ENCODE data around the gene SAC3D1. TPM values are rescaled to one million over a fixed set of nuclear protein-coding genes. Genes with fewer than 3 reads are reported as not detected.

The SAC3D1 gene
- total RNA-seq, 1 donor from 2014 or later = 11.3 TPM

GRCh38 chr11:65087827-65088226 lies 46.8 kb downstream of the SAC3D1 start:
- no peak for DNase-seq (ENCODE audit: low read depth)

GRCh38 chr11:65089621-65090020 lies 48.6 kb downstream of the SAC3D1 start:
- DNase-seq (ENCODE audit: low read depth) = no peak

- DNase-seq (ENCODE audit: low read depth) = no peak
Measured at GRCh38 chr11:65090628-65091027, 49.6 kb downstream of the SAC3D1 start.

Other genes with a start within 250 kb of the SAC3D1 start
- gene MAP4K2, start 238.0 kb upstream of the SAC3D1 start, total RNA-seq = 13.2 and 16.0 TPM in 2 replicates
- 7.5 and 34.4 TPM in 2 replicates for gene MEN1, start 230.7 kb upstream of the SAC3D1 start, total RNA-seq
- 8.7 and 9.4 TPM in 2 replicates for gene CDC42BPG, start 196.6 kb upstream of the SAC3D1 start, total RNA-seq
- 103 and 181 TPM in 2 replicates for gene EHD1, start 162.6 kb upstream of the SAC3D1 start, total RNA-seq
- gene ATG2A, start 124.0 kb upstream of the SAC3D1 start, total RNA-seq = 16.8 and 28.9 TPM in 2 replicates
- gene PPP2R5B, start 116.5 kb upstream of the SAC3D1 start, total RNA-seq = 21.7 and 22.9 TPM in 2 replicates
- not detected in 2 replicates for gene GPHA2, start 105.3 kb upstream of the SAC3D1 start, total RNA-seq
- gene MAJIN, start 69.1 kb upstream of the SAC3D1 start, total RNA-seq = not detected in 2 replicates
- 1.1 and 1.6 TPM in 2 replicates for gene BATF2, start 44.2 kb upstream of the SAC3D1 start, total RNA-seq
- 87.3 and 107 TPM in 2 replicates for gene ARL2, start 27.1 kb upstream of the SAC3D1 start, total RNA-seq
- gene SNX15, start 13.8 kb upstream of the SAC3D1 start, total RNA-seq = 10.4 and 13.3 TPM in 2 replicates
- gene NAALADL1, start 17.3 kb downstream of the SAC3D1 start, total RNA-seq = 7.8 and 10.9 TPM in 2 replicates
- gene CDCA5, start 42.8 kb downstream of the SAC3D1 start, total RNA-seq = 1.1 and 5.9 TPM in 2 replicates
- gene ZFPL1, start 43.0 kb downstream of the SAC3D1 start, total RNA-seq = 23.1 and 30.2 TPM in 2 replicates
- 176 and 180 TPM in 2 replicates for gene VPS51, start 55.0 kb downstream of the SAC3D1 start, total RNA-seq
- 38.0 and 41.0 TPM in 2 replicates for gene TM7SF2, start 70.7 kb downstream of the SAC3D1 start, total RNA-seq
- gene ZNHIT2, start 76.5 kb downstream of the SAC3D1 start, total RNA-seq = 8.3 and 14.2 TPM in 2 replicates
- 166 and 286 TPM in 2 replicates for gene FAU, start 80.9 kb downstream of the SAC3D1 start, total RNA-seq
- gene MRPL49, start 81.1 kb downstream of the SAC3D1 start, total RNA-seq = 55.3 and 97.8 TPM in 2 replicates
- 17.2 and 49.8 TPM in 2 replicates for gene SYVN1, start 93.3 kb downstream of the SAC3D1 start, total RNA-seq
- gene SPDYC, start 129.0 kb downstream of the SAC3D1 start, total RNA-seq = not detected in 2 replicates
- 223 and 251 TPM in 2 replicates for gene CAPN1, start 140.7 kb downstream of the SAC3D1 start, total RNA-seq
- 3.2 and 7.1 TPM in 2 replicates for gene POLA2, start 220.8 kb downstream of the SAC3D1 start, total RNA-seq